Skin of body (tissue), 2 donors: ENCODE results near the gene TIGD6. TPM values are rescaled to one million over a fixed set of nuclear protein-coding genes. Genes with fewer than 3 reads are reported as not detected.
A peak's percentile ranks its signal among the peaks of the same experiment; 100 is the strongest.

Experiments used
- DNase-seq: peaks from one replicate; lab custom pipeline; 2025; lab: John Stamatoyannopoulos, UW
- total RNA-seq: library from RNA; depleted of rRNA; stranded (reverse); fragments of >200 nt; gene quantifications from one replicate; pipeline ENCODE4 v1.2.3, GENCODE V29; 2014

Gene TIGD6
- total RNA-seq, 1 donor from 2014 or later, result 3.4 TPM

DNA sequence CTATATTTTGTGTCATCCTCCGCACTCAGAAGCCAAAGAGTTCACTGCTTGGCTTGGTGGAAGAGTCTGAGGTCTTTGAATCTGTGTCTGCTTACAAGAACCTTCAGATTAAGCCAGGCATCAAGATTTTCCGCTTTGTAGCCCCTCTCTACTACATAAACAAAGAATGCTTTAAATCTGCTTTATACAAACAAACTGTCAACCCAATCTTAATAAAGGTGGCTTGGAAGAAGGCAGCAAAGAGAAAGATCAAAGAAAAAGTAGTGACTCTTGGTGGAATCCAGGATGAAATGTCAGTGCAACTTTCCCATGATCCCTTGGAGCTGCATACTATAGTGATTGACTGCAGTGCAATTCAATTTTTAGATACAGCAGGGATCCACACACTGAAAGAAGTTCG lies 19.2 kb downstream of the TIGD6 start:
- no peak for DNase-seq

- DNase-seq, result no peak
Observed at GRCh38 chr5:149979896-149980295, 20.6 kb downstream of the TIGD6 start.

DNA sequence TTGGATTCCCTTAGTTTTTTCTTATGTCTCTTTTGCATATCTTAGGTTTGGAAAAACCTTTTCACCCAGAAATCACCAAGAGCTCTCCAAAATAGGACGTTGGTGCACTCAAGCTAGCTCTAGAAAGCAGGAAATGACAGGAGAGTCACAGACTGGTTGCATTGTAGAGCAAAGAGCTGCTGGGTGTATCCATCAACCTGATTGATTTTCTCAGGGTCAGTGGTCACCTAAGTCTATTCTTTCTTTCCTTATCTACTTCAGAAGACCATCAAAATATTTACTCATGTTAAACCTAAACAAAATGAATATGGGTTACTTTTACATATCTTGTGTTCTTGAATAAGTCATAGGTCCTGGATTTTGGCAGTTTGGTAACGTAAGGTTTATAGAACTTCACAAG lies 25.0 kb downstream of the TIGD6 start:
- no peak for DNase-seq

- DNase-seq, result no peak
Observed at GRCh38 chr5:149969181-149969930, 31.1 kb downstream of the TIGD6 start.

GRCh38 chr5:149966946-149967345 lies 33.5 kb downstream of the TIGD6 start:
- no peak for DNase-seq

DNA sequence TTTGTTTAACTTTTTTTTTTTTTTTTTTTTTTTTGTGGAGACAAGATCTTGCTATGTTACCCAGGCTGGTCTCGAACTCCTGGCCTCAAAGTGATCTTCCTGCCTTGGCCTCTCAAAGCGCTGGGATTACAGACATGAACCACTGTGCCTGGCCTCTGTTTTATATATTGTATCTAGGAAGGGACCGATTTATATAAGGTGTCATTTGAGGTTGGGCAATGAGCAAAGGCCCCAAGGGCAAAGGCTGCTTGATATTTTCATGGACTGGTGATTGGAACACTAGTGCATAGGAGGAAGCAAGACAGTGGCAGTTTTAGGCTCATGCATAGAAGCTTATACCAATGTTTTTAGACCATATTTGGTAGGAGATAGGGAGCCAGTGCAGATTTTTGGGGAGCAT lies 36.7 kb downstream of the TIGD6 start:
- no peak for DNase-seq

- DNase-seq, result no peak
Observed at GRCh38 chr5:149962601-149963300, 37.7 kb downstream of the TIGD6 start.

DNA sequence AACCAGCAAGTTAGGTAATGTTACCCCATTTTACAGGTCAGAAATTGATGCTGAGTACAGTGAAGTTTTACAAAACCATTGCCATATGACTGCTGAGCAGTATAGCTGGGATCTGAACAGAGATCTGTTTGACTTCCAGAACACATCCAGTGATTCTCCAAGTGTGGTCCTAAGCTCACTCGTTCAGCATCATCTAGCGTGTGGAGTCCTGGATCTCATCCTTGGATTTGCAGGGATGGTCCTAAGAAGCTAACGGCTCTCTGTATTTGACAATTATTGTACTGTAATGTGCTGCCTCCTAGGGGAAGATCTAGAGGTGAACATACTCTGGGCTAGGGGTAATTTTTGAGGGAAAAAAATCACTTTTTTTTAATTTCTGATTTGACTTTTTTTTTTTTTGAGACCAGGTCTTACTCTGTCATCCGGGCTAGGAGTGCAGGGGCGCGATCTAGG lies 38.5 kb downstream of the TIGD6 start:
- no peak for DNase-seq

- no peak for DNase-seq
Observed at GRCh38 chr5:149961186-149961685, 39.2 kb downstream of the TIGD6 start.

DNA sequence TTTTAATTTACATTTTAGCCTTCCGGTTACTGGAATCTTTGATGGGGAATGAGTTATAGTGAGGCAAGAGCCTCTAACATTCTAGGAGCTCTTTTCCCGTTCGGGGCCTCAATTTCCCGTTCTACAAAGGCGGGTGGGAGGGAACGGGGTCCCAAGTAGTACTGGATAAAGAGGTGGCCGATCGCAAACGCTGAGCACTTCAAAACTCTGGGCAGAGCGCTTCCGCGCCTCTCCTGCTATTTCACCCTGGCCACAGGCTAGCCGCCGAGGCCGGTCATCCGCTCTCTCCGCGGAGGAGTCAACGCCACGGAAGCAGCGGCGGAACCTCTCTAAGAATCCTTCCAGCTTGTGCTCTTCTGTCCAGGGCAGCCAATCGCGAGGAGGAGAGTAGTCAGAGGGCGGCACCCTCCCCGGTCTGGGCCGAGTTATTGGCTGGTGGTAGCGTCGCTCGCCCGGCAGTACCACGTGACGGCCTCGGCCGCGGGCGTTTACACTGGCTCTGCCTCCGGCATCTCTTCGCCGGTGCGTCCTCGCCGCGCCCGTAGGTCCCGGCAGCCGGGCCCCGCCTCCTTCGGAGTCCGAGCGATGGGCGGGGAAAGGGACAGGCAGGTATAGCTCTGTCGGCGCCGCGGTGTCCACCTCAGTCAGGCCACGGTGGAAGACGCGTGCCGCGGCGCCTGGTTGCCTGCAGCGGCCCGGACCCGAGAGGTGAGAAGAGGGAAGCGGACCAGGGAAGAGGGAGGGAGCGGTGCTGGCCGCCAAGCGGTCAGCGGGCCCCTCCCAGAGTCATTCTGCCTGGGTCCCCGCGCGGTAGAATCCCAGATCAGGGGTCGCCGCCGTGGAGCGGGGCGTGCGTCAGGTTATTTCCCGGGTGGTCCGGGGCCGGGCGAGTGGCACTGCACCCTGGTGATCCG lies 39.9 kb downstream of the TIGD6 start, which contains the start of gene SLC26A2:
Gene SLC26A2, plus strand, starts transcription at position 487 of the 914 bp plus-strand sequence. CDS start 16,895 bp downstream, outside the sequence.
- DNase-seq, result peak; percentile 96

DNA sequence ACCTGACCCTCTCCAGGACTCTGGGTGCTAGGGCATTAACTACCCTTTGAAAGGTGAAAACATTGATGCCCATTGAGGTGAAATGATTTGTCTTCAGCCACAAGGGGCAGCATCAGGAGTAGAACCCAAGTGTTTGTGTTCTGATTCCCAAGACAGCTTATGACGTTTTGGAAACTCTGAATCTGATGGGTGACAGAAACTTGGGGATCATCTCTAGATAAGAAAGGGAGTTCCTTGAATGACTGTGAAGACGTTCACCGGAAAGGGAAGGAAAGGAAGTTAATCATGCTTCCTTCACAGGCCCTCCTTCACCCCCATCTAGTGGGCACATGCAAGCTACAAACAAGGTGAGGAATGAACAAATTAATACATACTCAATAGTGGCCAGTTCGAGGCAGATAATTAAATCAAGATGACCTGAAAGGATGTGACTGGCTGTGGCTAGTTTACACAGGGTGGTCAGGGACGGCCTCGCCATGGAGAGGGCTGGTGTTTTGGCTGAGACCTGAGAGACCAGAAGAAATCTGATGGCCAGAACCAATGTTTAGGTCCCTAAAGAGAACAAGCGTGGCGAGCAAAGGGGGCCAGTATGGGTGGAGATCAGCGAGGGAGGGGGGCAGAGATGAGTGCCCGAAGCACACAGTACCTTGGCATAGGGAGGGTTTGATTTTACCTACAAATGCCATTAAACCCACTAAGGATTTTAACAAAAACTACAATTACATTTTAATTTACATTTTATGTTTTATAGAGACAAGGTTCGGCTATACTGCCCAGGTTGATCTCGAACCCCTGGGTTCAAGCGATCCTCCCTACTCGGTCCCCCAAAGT lies 40.8 kb downstream of the TIGD6 start:
- DNase-seq, result peak; percentile 14

GRCh38 chr5:149957855-149958254 lies 42.6 kb downstream of the TIGD6 start:
- no peak for DNase-seq

- DNase-seq, result no peak
Observed at GRCh38 chr5:149956685-149957084, 43.8 kb downstream of the TIGD6 start.

DNA sequence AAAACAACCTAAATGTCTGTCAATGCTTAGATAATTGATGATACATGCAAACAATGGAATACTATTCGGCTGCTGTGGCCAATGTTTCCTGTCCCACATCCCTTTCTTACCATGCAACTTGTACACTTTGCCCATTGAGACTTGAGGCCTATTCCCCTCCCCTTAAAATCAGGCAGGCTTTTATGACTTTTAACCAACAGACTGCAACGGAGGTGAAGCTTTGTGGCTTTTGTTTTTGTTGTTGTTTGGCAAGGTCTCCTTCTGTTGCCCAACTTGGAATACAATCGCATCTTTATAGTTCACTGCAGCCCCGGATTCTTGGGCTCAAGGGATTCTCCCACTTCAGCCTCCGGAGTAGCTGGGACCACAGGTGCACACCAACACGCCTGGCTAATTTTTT lies 45.7 kb downstream of the TIGD6 start:
- DNase-seq, result no peak

GRCh38 chr5:149953436-149954121 lies 46.9 kb downstream of the TIGD6 start:
- DNase-seq, result no peak

GRCh38 chr5:149951138-149951749 lies 49.2 kb downstream of the TIGD6 start:
- DNase-seq, result no peak

GRCh38 chr5:149948993-149949392 lies 51.5 kb downstream of the TIGD6 start:
- no peak for DNase-seq

DNA sequence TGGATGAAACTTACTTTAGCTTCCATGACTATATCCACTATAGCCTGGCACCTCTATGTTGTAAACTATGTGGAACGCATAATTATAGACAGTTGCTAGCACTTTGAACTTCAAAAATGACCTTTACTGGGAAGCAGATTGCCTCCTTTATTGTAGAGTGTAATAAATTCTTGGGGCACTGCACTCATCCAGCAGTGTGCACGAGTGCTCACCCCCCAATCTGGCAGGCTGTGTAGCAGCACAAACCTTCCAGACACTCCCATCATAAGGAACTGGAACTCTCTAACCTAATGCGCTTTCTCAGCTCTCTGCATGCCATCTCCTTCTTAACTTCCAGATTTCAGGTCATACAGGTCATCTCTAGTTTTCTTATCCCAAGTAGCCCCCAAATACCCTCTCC lies 54.3 kb downstream of the TIGD6 start:
- no peak for DNase-seq

GRCh38 chr5:149944666-149945065 lies 55.8 kb downstream of the TIGD6 start, which contains the start of gene PDE6A:
PDE6A (minus strand) TSS chr5:149944793; CDS start chr5:149944673, 120 bp downstream.
- DNase-seq, result no peak
